NOMO-1 (cell line): ENCODE data around the gene MAML2.
A peak's percentile ranks its signal among the peaks of the same experiment; 100 is the strongest.

Experiments used
- DNase-seq, 2 experiments: peaks; one replicate each; lab custom pipeline; 2025; ENCODE audit not compliant: unreplicated experiment in 2 of 2; lab: John Stamatoyannopoulos, UW

The MAML2 gene

DNA sequence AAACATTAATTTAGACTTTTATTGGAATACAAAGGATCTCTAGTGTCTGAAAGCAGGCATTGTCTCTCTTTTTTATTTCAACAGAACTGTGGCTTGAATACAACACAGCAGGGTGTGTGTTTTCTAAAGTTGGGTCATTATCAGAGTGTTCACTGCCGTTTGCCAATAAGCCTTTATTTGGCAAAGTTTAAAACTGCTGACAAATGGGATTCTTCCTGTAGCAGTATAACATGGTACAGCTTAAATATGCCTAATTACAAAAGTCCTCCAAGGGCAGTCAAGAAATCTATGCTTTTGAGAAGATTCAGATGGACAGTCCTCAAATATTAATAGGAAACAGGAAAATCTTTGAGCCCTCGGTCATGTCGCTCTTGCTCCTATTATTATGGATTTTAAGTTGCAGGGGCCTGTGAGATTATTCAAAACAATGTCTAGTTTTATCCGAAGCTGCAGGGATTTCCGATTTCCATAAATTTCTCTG, 199.9 kb downstream of the MAML2 start:
- no peak for DNase-seq

GRCh38 chr11:96141626-96142025, 201.4 kb downstream of the MAML2 start:
- no peak for DNase-seq

DNA sequence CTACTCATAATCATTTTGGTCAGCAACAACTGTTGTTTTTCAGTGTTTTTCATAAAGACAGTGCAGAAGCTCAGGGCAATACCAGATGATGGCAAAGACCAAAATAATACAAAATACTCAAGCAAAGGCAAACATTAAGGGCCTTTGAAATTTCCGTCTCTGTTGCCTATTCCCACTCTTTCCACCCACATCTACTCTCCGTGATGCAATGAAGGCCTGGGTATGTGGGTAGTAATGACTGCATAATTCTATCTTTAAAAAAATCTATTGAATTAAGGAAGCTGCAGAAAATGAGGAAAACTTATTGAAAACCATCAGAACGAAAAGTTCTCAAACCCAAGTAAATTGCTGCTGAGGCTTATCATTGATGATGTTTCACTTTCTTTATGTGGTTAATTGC, 203.3 kb downstream of the MAML2 start:
- no peak for DNase-seq

DNA sequence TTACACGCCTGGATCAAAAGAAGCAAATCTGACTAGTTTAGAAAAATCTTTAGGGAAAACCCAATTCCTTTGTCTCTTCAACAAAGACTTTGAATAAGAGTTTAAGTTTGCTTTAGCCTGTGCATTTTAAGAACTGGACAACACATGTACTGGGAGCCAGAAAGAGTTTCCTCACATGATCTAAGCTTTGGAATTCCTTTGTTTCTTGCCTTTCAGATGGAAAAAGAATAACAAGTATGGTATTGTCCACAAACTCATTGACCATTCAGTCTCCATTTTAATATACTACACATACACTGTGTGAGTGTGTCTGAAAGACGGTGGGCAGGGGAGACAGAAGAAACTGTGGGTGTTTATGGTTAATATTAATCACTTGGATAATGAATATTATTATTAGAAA, 205.6 kb downstream of the MAML2 start:
- DNase-seq = no peak

- no peak for DNase-seq
These were observed 206.2 kb downstream of the MAML2 start for GRCh38 chr11:96136613-96137298.

DNA sequence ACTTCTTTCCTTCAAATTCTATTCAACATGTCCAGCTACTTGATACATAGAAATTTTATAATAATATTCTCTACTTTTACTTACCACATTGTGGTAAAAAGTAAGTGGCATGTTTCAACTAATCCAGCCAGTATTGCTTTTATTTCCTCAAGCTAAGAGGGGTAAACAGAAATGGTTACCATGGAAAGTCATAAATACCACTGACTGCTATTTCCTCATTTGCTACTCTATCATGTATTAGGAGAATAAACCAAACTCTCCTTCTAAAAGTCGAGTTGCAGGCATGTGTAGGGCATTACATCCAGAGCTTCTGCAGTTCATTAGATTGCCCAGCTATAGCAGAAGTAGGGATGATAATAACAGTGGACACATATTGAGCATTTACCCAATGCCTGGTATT, 208.4 kb downstream of the MAML2 start:
- DNase-seq = peak; percentile 12 to 88

GRCh38 chr11:96132437-96132836, 210.6 kb downstream of the MAML2 start:
- DNase-seq = no peak

DNA sequence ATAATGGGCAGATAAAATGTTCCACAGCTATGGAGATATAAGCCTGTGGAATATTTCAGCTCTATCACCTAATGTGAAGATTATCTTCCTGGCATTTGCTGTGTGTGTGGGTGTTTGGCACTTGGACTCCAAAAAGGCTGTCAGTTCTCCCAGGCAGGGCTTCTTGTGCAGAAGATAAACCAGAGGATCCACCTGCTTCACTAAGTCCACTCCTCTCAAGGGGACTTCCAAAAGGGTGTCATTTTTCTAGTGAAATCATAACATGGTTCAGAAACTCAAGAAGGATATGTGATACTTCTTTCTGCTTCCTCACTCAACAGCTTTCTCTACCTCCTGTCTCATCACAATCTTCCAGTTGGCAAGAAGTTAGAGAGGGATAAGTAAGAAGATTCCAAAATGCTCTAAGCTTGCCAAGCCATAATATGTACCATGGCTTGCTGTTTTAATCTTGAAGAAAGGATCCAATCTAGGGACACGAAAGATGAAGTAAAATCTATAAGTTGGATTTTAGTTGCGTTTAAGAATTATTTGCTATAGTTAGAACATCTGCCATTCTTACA, 212.9 kb downstream of the MAML2 start:
- DNase-seq = no peak

DNA sequence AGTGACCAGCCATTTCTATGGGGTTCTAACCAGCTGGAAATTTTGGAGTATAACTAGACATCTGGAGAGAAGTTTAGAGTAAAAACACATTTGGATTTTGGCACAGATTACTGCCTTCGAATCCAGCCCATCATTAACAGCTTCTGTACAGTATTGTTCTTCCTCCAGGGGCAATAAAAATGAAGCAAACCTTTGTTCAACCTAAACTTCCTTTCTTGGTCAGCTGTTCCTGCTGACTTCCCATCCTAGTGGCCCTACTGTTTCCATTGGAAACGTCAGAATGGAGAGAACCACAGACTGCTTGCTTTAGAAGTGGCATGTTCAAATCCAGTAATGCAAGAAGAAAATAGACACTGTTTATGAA, 215.4 kb downstream of the MAML2 start:
- no peak for DNase-seq

DNA sequence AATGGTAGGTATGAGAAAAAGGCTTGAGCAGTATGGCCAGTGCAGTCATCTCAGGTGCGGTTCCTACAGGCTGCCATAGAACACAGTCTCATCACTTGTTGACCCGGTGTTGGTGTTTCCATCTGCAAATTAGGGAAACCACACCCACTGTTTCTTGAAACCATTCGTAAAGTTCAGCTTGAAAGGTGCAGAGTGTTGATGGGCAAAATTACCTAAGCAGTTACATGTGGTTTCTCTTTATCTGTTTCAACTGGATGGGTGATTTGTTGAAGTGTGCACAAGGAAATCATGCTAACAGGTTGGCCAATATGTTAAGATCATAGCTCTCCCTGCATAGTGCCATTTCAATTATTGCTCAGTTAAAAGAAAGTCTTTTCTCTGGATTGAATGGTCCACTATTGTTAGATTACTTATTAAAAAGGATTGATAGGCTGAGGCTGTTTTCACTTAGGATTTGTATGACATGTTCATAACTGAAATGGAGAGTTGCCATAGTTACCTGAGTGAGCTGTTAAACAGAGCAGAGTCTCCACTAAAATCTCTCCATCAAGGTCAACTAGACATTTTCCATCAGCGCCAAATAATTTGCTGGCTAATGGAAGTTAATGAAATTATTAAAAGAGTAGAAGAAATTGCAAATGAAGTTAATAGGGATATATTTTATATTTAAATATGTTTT, 215.9 kb downstream of the MAML2 start:
- DNase-seq = no peak

- DNase-seq = peak in 1 of 2 experiments; percentile 46
These were observed 217.6 kb downstream of the MAML2 start for GRCh38 chr11:96125400-96125799.

DNA sequence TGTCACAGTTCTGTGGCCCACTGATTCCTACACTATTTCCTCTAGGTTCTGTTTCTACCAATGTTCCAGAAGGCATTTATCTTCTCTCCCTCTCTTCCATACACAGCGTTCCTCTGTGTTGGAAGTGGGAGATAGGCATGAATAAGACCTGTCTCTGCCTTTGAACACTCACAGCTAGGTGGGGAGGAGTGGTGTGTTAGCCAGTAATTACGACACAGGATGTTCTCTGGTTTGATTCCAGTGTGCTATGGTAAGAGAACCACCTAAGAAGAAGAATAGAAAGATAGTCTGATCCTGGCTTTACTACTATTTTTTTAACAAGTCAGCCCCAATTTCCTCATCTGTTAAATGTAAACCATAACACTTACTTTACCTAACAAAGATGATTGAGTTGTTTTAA, 218.8 kb downstream of the MAML2 start:
- no peak for DNase-seq

DNA sequence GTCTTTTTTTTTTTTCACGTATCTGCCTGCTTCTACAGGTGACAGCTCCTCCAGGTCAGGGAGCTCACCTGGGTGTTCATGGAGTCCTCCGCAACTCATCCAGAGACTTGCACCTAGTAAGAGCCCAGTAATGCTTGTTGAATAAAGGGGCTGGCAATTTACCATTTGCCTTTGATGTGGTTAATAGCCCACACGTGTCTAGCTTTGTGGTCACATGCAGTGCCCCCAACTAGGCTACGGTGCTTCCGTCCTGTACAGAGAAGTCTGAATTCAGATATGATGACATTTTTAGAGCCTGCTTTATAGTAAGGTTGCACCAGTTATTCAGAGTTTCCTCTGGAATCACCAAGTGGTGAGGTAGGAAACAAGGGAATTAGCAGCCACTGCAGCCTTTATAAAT, 219.7 kb downstream of the MAML2 start:
- DNase-seq = no peak

DNA sequence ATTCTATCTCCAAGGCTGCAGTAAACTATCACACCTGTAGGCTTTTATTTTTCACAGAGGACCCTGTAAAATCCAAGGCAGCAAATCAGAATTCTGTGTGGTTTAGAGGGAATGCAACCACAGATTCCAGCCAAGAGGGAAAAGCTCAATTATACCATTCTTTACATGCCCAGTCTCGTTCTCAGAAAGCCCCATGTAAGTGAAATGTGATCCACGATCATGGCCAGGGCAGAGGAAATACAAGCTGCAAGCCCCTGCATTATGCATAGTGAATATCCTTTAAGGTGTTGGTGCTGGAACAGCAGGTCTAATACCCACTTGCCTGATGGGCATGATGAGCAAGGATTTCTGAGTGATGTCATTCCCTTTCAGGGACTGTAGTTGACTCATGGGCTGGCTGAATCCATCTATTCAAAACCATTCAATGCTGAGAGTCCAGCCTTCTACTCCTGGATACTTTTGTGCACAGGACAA, 220.4 kb downstream of the MAML2 start:
- no peak for DNase-seq

DNA sequence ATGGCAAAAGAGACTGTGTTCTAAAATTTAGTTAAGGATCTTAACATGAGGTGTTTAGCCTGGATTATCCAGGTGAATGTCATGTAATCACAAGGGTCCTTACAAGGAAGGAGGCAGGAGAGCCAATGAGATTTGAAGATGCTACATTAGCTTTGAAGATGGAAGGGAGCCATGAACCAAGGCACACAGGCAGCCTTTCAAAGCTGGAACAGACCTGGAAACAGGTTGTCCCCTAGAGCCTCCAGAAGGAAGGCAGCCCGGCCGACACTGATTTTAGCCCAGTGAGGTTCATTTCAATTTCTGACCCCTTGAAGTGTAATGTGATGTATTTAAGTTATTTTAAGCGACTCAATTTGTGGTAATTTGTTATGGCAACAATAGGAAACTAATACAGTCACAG, 223.8 kb downstream of the MAML2 start:
- DNase-seq = no peak

GRCh38 chr11:96116376-96116775, 226.6 kb downstream of the MAML2 start:
- no peak for DNase-seq

- DNase-seq = no peak
These were observed 228.6 kb downstream of the MAML2 start for GRCh38 chr11:96114178-96115064.

GRCh38 chr11:96113193-96113681, 229.8 kb downstream of the MAML2 start:
- no peak for DNase-seq

- no peak for DNase-seq
These were observed 230.5 kb downstream of the MAML2 start for GRCh38 chr11:96112192-96113128.

GRCh38 chr11:96111308-96111707, 231.7 kb downstream of the MAML2 start:
- no peak for DNase-seq
